Muscle layer of colon (tissue), 2 donors: ENCODE results near the gene FMN1.

Experiments used
- H3K27ac ChIP-seq: one replicate; pipeline ENCODE4 v1.7.0; 2013; ENCODE audit warnings: low read depth, mild to moderate bottlenecking, low read length, moderate library complexity
- H3K27me3 ChIP-seq, 2 donors: one replicate each; pipeline ENCODE4 v1.7.0; 2013; ENCODE audit warnings: low read length in 2 of 2, mild to moderate bottlenecking in 2 of 2; ENCODE audit not compliant: insufficient read depth in 2 of 2, control insufficient read depth in 1 of 2
- H3K36me3 ChIP-seq: one replicate; pipeline ENCODE4 v1.7.0; 2013; ENCODE audit warnings: mild to moderate bottlenecking, low read length; ENCODE audit not compliant: insufficient read depth
- H3K4me1 ChIP-seq: one replicate; pipeline ENCODE4 v1.7.0; 2013; ENCODE audit warnings: mild to moderate bottlenecking, low read length; ENCODE audit not compliant: insufficient read depth
- H3K4me3 ChIP-seq, 2 donors: one replicate each; pipeline ENCODE4 v1.7.0; 2013; ENCODE audit warnings: low read length in 2 of 2, low read depth in 1 of 2, mild to moderate bottlenecking in 1 of 2, moderate library complexity in 1 of 2
- H3K9ac ChIP-seq: one replicate; pipeline ENCODE4 v1.7.0; 2013; ENCODE audit warnings: low read length
- H3K9me3 ChIP-seq: one replicate; pipeline ENCODE4 v1.7.0; 2013; ENCODE audit warnings: mild to moderate bottlenecking, low read length
- donor health status: abdominal sarcoma.
- donor health status: Adenocarcinoma of cecum.

FMN1 gene

GRCh38 chr15:32933236-32933635 is 261.3 kb downstream of the FMN1 start:
- H3K36me3 ChIP-seq: no peaks in the 10 kb centered on the region
- no peak overlapping the region for H3K4me3 ChIP-seq
- no peak overlapping the region for H3K27ac ChIP-seq
- H3K9me3 ChIP-seq: no peaks in the 10 kb centered on the region
- H3K27me3 ChIP-seq: no peaks in the 10 kb centered on the region
- no peak overlapping the region for H3K9ac ChIP-seq
- H3K4me1 ChIP-seq: no peaks in the 10 kb centered on the region

GRCh38 chr15:32928876-32929275 is 265.6 kb downstream of the FMN1 start:
- Histone ChIP-seq H3K4me3 (no peak overlapping the region), H3K9ac (no peak overlapping the region)

GRCh38 chr15:32927124-32927523 is 267.4 kb downstream of the FMN1 start:
- Histone ChIP-seq H3K4me1 (no peaks in the 10 kb centered on the region), H3K9me3 (no peaks in the 10 kb centered on the region), H3K9ac (no peak overlapping the region), H3K36me3 (no peaks in the 10 kb centered on the region), H3K4me3 (no peak overlapping the region), H3K27me3 (no peaks in the 10 kb centered on the region), H3K27ac (no peak overlapping the region)

More at GRCh38 chr15:32928876-32929275, 265.6 kb downstream of the FMN1 start:
- Histone ChIP-seq H3K27me3 (no peaks in the 10 kb centered on the region), H3K4me1 (no peaks in the 10 kb centered on the region), H3K27ac (no peak overlapping the region), H3K9me3 (no peaks in the 10 kb centered on the region), H3K36me3 (no peaks in the 10 kb centered on the region)

GRCh38 chr15:32923176-32923575 is 271.3 kb downstream of the FMN1 start:
- H3K27ac ChIP-seq: no peak overlapping the region
- no peaks in the 10 kb centered on the region for H3K9me3 ChIP-seq
- no peak overlapping the region for H3K9ac ChIP-seq
- no peaks in the 10 kb centered on the region for H3K4me1 ChIP-seq
- H3K27me3 ChIP-seq: no peaks in the 10 kb centered on the region
- H3K4me3 ChIP-seq: no peak overlapping the region
- H3K36me3 ChIP-seq: no peaks in the 10 kb centered on the region

- H3K36me3 ChIP-seq: no peaks in the 10 kb centered on the region
Observed at GRCh38 chr15:32922541-32922940, 272.0 kb downstream of the FMN1 start.

GRCh38 chr15:32919749-32920414 is 274.6 kb downstream of the FMN1 start:
- no peaks in the 10 kb centered on the region for H3K27me3 ChIP-seq
- no peak overlapping the region for H3K27ac ChIP-seq
- H3K9me3 ChIP-seq: no peaks in the 10 kb centered on the region
- H3K4me3 ChIP-seq: no peak overlapping the region
- H3K9ac ChIP-seq: no peak overlapping the region
- no peaks in the 10 kb centered on the region for H3K4me1 ChIP-seq
- no peaks in the 10 kb centered on the region for H3K36me3 ChIP-seq

More at GRCh38 chr15:32922541-32922940, 272.0 kb downstream of the FMN1 start:
- H3K9ac ChIP-seq: no peak overlapping the region
- H3K27me3 ChIP-seq: no peaks in the 10 kb centered on the region
- H3K27ac ChIP-seq: no peak overlapping the region
- H3K4me1 ChIP-seq: no peaks in the 10 kb centered on the region
- no peaks in the 10 kb centered on the region for H3K9me3 ChIP-seq
- H3K4me3 ChIP-seq: no peak overlapping the region

- Histone ChIP-seq H3K4me3 (no peak overlapping the region), H3K27me3 (no peaks in the 10 kb centered on the region), H3K9ac (no peak overlapping the region), H3K27ac (no peak overlapping the region), H3K9me3 (no peaks in the 10 kb centered on the region), H3K4me1 (no peaks in the 10 kb centered on the region), H3K36me3 (no peaks in the 10 kb centered on the region)
Observed at GRCh38 chr15:32918547-32918946, 276.0 kb downstream of the FMN1 start.

- Histone ChIP-seq H3K4me1 (no peaks in the 10 kb centered on the region), H3K27ac (no peak overlapping the region), H3K9me3 (no peaks in the 10 kb centered on the region), H3K27me3 (no peaks in the 10 kb centered on the region), H3K4me3 (no peak overlapping the region), H3K36me3 (no peaks in the 10 kb centered on the region), H3K9ac (no peak overlapping the region)
Observed at GRCh38 chr15:32910839-32911238, 283.7 kb downstream of the FMN1 start.

GRCh38 chr15:32909431-32909830 is 285.1 kb downstream of the FMN1 start:
- no peaks in the 10 kb centered on the region for H3K36me3 ChIP-seq
- no peaks in the 10 kb centered on the region for H3K4me1 ChIP-seq
- no peaks in the 10 kb centered on the region for H3K9me3 ChIP-seq
- no peak overlapping the region for H3K9ac ChIP-seq
- H3K27me3 ChIP-seq: no peaks in the 10 kb centered on the region
- no peak overlapping the region for H3K4me3 ChIP-seq
- H3K27ac ChIP-seq: no peak overlapping the region

- H3K36me3 ChIP-seq: no peaks in the 10 kb centered on the region
- H3K4me1 ChIP-seq: no peaks in the 10 kb centered on the region
- H3K27me3 ChIP-seq: no peaks in the 10 kb centered on the region
- no peak overlapping the region for H3K4me3 ChIP-seq
- H3K9ac ChIP-seq: no peak overlapping the region
- H3K27ac ChIP-seq: no peak overlapping the region
- no peaks in the 10 kb centered on the region for H3K9me3 ChIP-seq
Observed at GRCh38 chr15:32908872-32909271, 285.6 kb downstream of the FMN1 start.

GRCh38 chr15:32908135-32908801 is 286.2 kb downstream of the FMN1 start:
- Histone ChIP-seq H3K27ac (no peak overlapping the region), H3K9ac (no peak overlapping the region), H3K27me3 (no peaks in the 10 kb centered on the region), H3K4me1 (no peaks in the 10 kb centered on the region), H3K36me3 (no peaks in the 10 kb centered on the region), H3K9me3 (no peaks in the 10 kb centered on the region), H3K4me3 (no peak overlapping the region)

GRCh38 chr15:32905481-32905880 is 289.0 kb downstream of the FMN1 start:
- H3K4me1 ChIP-seq: no peaks in the 10 kb centered on the region
- no peak overlapping the region for H3K27ac ChIP-seq
- no peaks in the 10 kb centered on the region for H3K9me3 ChIP-seq
- H3K9ac ChIP-seq: no peak overlapping the region
- H3K36me3 ChIP-seq: no peaks in the 10 kb centered on the region
- no peaks in the 10 kb centered on the region for H3K27me3 ChIP-seq
- no peak overlapping the region for H3K4me3 ChIP-seq
